ENCODE results near the gene VMP1. TPM values are rescaled to one million over a fixed set of nuclear protein-coding genes. Genes with fewer than 3 reads are reported as not detected.
A peak's percentile ranks its signal among the peaks of the same experiment; 100 is the strongest.

The VMP1 gene
- total and polyA plus RNA-seq, 2 of the 13 experiments (the other 11 are each of a cell fraction or from before 2014, with no cell fraction given) = 186 to 271 TPM

DNA sequence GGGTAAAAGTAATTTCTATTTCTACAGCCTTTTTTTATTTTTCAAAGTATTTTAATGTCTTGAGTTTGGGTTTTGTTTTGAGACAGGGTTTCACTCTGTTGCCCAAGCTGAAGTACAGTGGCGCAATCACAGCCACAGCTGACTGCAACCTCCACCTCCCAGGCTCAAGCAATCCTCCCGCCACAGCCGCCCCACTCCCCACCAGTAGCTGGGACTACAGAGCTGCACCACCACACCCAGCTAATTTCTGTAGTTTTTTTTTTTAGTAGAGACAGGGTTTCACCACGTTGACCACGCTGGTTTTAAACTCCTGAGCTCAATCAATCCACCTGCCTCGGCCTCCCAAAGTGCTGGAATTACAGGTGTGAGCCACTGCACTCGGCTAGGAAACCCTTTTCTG, 141.3 kb downstream of the VMP1 start (continued):
- 0 out of 2 replicates have a peak, but pooled peaks have one; percentile 27 for TF ChIP-seq CBFB (CRISPR knock-in tag; IDR thresholded peaks at IDR 0.05)
- TF ChIP-seq ARNT (IDR thresholded peaks at IDR 0.05) = no peak
- TF ChIP-seq, protein P1, sequence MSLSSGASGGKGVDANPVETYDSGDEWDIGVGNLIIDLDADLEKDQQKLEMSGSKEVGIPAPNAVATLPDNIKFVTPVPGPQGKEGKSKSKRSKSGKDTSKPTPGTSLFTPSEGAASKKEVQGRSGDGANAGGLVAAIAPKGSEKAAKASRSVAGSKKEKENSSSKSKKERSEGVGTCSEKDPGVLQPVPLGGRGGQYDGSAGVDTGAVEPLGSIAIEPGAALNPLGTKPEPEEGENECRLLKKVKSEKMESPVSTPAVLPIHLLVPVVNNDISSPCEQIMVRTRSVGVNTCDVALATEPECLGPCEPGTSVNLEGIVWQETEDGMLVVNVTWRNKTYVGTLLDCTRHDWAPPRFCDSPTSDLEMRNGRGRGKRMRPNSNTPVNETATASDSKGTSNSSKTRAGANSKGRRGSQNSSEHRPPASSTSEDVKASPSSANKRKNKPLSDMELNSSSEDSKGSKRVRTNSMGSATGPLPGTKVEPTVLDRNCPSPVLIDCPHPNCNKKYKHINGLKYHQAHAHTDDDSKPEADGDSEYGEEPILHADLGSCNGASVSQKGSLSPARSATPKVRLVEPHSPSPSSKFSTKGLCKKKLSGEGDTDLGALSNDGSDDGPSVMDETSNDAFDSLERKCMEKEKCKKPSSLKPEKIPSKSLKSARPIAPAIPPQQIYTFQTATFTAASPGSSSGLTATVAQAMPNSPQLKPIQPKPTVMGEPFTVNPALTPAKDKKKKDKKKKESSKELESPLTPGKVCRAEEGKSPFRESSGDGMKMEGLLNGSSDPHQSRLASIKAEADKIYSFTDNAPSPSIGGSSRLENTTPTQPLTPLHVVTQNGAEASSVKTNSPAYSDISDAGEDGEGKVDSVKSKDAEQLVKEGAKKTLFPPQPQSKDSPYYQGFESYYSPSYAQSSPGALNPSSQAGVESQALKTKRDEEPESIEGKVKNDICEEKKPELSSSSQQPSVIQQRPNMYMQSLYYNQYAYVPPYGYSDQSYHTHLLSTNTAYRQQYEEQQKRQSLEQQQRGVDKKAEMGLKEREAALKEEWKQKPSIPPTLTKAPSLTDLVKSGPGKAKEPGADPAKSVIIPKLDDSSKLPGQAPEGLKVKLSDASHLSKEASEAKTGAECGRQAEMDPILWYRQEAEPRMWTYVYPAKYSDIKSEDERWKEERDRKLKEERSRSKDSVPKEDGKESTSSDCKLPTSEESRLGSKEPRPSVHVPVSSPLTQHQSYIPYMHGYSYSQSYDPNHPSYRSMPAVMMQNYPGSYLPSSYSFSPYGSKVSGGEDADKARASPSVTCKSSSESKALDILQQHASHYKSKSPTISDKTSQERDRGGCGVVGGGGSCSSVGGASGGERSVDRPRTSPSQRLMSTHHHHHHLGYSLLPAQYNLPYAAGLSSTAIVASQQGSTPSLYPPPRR (CRISPR knock-in tag; IDR thresholded peaks at IDR 0.05; ENCODE audit: borderline replicate concordance) = no peak
- TF ChIP-seq SCMH1 (CRISPR knock-in tag; IDR thresholded peaks at IDR 0.05; ENCODE audit: borderline replicate concordance) = no peak
- TF ChIP-seq, protein P2, sequence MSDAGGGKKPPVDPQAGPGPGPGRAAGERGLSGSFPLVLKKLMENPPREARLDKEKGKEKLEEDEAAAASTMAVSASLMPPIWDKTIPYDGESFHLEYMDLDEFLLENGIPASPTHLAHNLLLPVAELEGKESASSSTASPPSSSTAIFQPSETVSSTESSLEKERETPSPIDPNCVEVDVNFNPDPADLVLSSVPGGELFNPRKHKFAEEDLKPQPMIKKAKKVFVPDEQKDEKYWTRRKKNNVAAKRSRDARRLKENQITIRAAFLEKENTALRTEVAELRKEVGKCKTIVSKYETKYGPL (CRISPR knock-in tag; IDR thresholded peaks at IDR 0.05) = no peak
- no peak for TF ChIP-seq ZNF761 (CRISPR knock-in tag; conservative IDR thresholded peaks at IDR 0.05)
- TF ChIP-seq EED (CRISPR knock-in tag; IDR thresholded peaks at IDR 0.05) = no peak
- TF ChIP-seq CREM (IDR thresholded peaks at IDR 0.05) = no peak
- no peak for TF ChIP-seq CREM (CRISPR knock-in tag; IDR thresholded peaks at IDR 0.05)
- TF ChIP-seq, protein P3, sequence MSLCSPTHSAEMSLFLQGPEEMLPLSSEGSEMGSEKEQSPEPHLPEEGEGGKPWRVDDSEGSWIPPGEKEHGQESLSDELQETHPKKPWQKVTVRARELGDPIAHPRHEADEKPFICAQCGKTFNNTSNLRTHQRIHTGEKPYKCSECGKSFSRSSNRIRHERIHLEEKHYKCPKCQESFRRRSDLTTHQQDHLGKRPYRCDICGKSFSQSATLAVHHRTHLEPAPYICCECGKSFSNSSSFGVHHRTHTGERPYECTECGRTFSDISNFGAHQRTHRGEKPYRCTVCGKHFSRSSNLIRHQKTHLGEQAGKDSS (CRISPR knock-in tag; IDR thresholded peaks at IDR 0.05; ENCODE audit: borderline replicate concordance, low read depth) = no peak
- TF ChIP-seq, protein P4, sequence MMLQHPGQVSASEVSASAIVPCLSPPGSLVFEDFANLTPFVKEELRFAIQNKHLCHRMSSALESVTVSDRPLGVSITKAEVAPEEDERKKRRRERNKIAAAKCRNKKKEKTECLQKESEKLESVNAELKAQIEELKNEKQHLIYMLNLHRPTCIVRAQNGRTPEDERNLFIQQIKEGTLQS (CRISPR knock-in tag; IDR thresholded peaks at IDR 0.05) = peak; percentile 27; the same call in 1 of the 2 replicates
- no peak for TF ChIP-seq AGO2 (optimal IDR thresholded peaks at IDR 0.05; ENCODE audit: low read depth, low read length)
- TF ChIP-seq, protein P5, sequence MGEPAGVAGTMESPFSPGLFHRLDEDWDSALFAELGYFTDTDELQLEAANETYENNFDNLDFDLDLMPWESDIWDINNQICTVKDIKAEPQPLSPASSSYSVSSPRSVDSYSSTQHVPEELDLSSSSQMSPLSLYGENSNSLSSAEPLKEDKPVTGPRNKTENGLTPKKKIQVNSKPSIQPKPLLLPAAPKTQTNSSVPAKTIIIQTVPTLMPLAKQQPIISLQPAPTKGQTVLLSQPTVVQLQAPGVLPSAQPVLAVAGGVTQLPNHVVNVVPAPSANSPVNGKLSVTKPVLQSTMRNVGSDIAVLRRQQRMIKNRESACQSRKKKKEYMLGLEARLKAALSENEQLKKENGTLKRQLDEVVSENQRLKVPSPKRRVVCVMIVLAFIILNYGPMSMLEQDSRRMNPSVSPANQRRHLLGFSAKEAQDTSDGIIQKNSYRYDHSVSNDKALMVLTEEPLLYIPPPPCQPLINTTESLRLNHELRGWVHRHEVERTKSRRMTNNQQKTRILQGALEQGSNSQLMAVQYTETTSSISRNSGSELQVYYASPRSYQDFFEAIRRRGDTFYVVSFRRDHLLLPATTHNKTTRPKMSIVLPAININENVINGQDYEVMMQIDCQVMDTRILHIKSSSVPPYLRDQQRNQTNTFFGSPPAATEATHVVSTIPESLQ (CRISPR knock-in tag; conservative IDR thresholded peaks at IDR 0.05) = no peak
- TF ChIP-seq TEAD3 (CRISPR knock-in tag; optimal IDR thresholded peaks at IDR 0.05; ENCODE audit: borderline replicate concordance) = no peak
- TF ChIP-seq FOXA1 (IDR thresholded peaks at IDR 0.05) = no peak
- TF ChIP-seq FOXA1 (CRISPR knock-in tag; IDR thresholded peaks at IDR 0.05) = 0 out of 2 replicates have a peak, but pooled peaks have one; percentile 41
- TF ChIP-seq, protein P6, sequence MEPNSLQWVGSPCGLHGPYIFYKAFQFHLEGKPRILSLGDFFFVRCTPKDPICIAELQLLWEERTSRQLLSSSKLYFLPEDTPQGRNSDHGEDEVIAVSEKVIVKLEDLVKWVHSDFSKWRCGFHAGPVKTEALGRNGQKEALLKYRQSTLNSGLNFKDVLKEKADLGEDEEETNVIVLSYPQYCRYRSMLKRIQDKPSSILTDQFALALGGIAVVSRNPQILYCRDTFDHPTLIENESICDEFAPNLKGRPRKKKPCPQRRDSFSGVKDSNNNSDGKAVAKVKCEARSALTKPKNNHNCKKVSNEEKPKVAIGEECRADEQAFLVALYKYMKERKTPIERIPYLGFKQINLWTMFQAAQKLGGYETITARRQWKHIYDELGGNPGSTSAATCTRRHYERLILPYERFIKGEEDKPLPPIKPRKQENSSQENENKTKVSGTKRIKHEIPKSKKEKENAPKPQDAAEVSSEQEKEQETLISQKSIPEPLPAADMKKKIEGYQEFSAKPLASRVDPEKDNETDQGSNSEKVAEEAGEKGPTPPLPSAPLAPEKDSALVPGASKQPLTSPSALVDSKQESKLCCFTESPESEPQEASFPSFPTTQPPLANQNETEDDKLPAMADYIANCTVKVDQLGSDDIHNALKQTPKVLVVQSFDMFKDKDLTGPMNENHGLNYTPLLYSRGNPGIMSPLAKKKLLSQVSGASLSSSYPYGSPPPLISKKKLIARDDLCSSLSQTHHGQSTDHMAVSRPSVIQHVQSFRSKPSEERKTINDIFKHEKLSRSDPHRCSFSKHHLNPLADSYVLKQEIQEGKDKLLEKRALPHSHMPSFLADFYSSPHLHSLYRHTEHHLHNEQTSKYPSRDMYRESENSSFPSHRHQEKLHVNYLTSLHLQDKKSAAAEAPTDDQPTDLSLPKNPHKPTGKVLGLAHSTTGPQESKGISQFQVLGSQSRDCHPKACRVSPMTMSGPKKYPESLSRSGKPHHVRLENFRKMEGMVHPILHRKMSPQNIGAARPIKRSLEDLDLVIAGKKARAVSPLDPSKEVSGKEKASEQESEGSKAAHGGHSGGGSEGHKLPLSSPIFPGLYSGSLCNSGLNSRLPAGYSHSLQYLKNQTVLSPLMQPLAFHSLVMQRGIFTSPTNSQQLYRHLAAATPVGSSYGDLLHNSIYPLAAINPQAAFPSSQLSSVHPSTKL (CRISPR knock-in tag; IDR thresholded peaks at IDR 0.05) = peak; percentile 73
- TF ChIP-seq NR1H2 (CRISPR knock-in tag; IDR thresholded peaks at IDR 0.05; ENCODE audit: borderline replicate concordance, low read depth) = no peak
- TF ChIP-seq ZSCAN21 (CRISPR knock-in tag; IDR thresholded peaks at IDR 0.05; ENCODE audit: borderline replicate concordance) = no peak
